Neural crest cell (in vitro differentiated cells): Measurements from ENCODE around the gene DACT2. TPM values are rescaled to one million over a fixed set of nuclear protein-coding genes. Genes with fewer than 3 reads are reported as not detected.

ENCODE experiments used
- DNase-seq: peaks from one replicate; pipeline ENCODE4 v3.0.0; 2021; ENCODE audit warnings: low read depth, mixed read lengths, low spot score
- H3K27ac Mint-ChIP-seq: one replicate; pipeline ENCODE4 v1.8.0; 2021; ENCODE audit warnings: mild to moderate bottlenecking, mixed read lengths; ENCODE audit not compliant: unreplicated experiment
- H3K27me3 Mint-ChIP-seq: 2 replicates; pipeline ENCODE4 v1.8.0; 2021; ENCODE audit warnings: low read depth, mild to moderate bottlenecking, mixed read lengths
- H3K36me3 Mint-ChIP-seq: 2 replicates; pipeline ENCODE4 v1.8.0; 2021; ENCODE audit warnings: low read depth, mild to moderate bottlenecking, mixed read lengths
- H3K4me1 Mint-ChIP-seq: 2 replicates; pipeline ENCODE4 v1.8.0; 2021; ENCODE audit warnings: mixed read lengths
- H3K4me3 Mint-ChIP-seq: one replicate; pipeline ENCODE4 v1.8.0; 2021; ENCODE audit warnings: mild to moderate bottlenecking, mixed read lengths
- H3K9me3 Mint-ChIP-seq: 2 replicates; pipeline ENCODE4 v1.8.0; 2021; ENCODE audit warnings: mixed read lengths
- total RNA-seq: library from RNA; stranded (reverse); gene quantifications from 2 replicates; pipeline ENCODE4 v1.2.1, GENCODE V29; 2021
- TF ChIP-seq, protein P1 (sequence below): fragments of 200-600 bp; sonication (generic); conservative IDR thresholded peaks from 2 replicates; pipeline ENCODE4 v1.5.0; 2021; ENCODE audit warnings: antibody characterized with exemption, mild to moderate bottlenecking

DACT2 gene
- total RNA-seq, 1 donor from 2014 or later, result 0.19 TPM

DNA sequence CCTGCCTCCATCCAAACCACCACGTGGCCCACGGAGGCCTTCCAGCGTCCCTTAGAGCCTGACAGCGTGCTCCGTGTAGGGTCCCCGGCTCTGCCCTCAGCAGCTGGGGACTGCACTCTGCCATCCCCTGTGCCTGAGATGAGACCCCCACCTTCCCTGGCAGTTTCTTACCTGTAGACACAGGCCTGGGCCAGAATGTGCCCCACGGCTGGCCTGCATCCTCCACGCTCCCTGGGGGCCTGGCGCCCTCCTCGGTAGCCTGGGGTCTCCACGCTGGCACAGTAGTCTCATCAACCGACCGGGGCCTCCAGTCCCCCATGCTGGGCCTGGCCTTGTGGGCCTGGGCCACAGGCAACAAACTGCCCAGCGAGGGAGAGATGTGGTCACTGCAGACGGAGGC is 9.6 kb downstream of the DACT2 start:
- no peak for DNase-seq
- Mint-ChIP-seq H3K9me3 (no peaks in the 10 kb centered on the region), H3K27me3 (peaks cover 15% of the 10 kb centered on the region), H3K36me3 (no peaks in the 10 kb centered on the region), H3K4me3 (no peak overlapping the region), H3K4me1 (peaks cover 15% of the 10 kb centered on the region), H3K27ac (no peak overlapping the region)
- TF ChIP-seq, protein P1, sequence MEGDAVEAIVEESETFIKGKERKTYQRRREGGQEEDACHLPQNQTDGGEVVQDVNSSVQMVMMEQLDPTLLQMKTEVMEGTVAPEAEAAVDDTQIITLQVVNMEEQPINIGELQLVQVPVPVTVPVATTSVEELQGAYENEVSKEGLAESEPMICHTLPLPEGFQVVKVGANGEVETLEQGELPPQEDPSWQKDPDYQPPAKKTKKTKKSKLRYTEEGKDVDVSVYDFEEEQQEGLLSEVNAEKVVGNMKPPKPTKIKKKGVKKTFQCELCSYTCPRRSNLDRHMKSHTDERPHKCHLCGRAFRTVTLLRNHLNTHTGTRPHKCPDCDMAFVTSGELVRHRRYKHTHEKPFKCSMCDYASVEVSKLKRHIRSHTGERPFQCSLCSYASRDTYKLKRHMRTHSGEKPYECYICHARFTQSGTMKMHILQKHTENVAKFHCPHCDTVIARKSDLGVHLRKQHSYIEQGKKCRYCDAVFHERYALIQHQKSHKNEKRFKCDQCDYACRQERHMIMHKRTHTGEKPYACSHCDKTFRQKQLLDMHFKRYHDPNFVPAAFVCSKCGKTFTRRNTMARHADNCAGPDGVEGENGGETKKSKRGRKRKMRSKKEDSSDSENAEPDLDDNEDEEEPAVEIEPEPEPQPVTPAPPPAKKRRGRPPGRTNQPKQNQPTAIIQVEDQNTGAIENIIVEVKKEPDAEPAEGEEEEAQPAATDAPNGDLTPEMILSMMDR, result no peak

GRCh38 chr6:168309183-168309582 is 10.4 kb downstream of the DACT2 start:
- Mint-ChIP-seq H3K9me3 (no peaks in the 10 kb centered on the region), H3K4me3 (no peak overlapping the region), H3K36me3 (no peaks in the 10 kb centered on the region), H3K27me3 (peaks cover 13% of the 10 kb centered on the region), H3K27ac (peak overlapping the region; percentile 62), H3K4me1 (peaks cover 19% of the 10 kb centered on the region)
- TF ChIP-seq, protein P1, result no peak
- no peak for DNase-seq

- Mint-ChIP-seq H3K4me1 (peaks cover 13% of the 10 kb centered on the region), H3K9me3 (no peaks in the 10 kb centered on the region), H3K27ac (peak overlapping the region; percentile 62), H3K36me3 (no peaks in the 10 kb centered on the region), H3K27me3 (peaks cover 7% of the 10 kb centered on the region), H3K4me3 (no peak overlapping the region)
- no peak for DNase-seq
- TF ChIP-seq, protein P1, result no peak
These were observed 11.0 kb downstream of the DACT2 start for GRCh38 chr6:168308390-168309144.

DNA sequence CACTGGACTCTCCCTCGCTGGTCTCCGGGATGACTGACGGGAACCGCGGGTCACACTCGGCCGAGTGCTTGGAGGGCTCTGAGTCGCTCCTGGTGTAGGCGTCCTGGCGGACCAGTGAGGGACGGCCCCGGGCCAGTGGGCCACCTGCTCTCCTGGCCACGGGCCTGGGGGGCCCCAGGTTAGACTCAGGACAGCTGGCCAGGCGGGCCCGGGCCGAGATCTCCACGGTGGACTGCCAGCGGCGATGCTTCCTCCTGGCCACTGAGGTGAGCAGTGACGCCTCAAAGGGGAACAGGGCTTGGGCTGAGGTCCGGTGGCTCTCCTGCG is 11.9 kb downstream of the DACT2 start:
- DNase-seq, result no peak
- H3K9me3 Mint-ChIP-seq, result no peaks in the 10 kb centered on the region
- no peak overlapping the region for H3K4me3 Mint-ChIP-seq
- H3K4me1 Mint-ChIP-seq, result peaks cover 16% of the 10 kb centered on the region
- peaks cover 6% of the 10 kb centered on the region for H3K27me3 Mint-ChIP-seq
- TF ChIP-seq, protein P1, result no peak
- no peak overlapping the region for H3K27ac Mint-ChIP-seq
- H3K36me3 Mint-ChIP-seq, result no peaks in the 10 kb centered on the region

GRCh38 chr6:168307015-168307694 is 12.4 kb downstream of the DACT2 start:
- Mint-ChIP-seq H3K4me3 (no peak overlapping the region), H3K36me3 (no peaks in the 10 kb centered on the region), H3K27ac (no peak overlapping the region), H3K4me1 (peaks cover 21% of the 10 kb centered on the region), H3K27me3 (peaks cover 9% of the 10 kb centered on the region), H3K9me3 (no peaks in the 10 kb centered on the region)
- DNase-seq, result no peak
- TF ChIP-seq, protein P1, result no peak
